SK-N-SH (cell line): ENCODE data around the gene AGRN. TPM values are rescaled to one million over a fixed set of nuclear protein-coding genes. Genes with fewer than 3 reads are reported as not detected.
A peak's percentile ranks its signal among the peaks of the same experiment; 100 is the strongest.

ENCODE experiments used
- CTCF ChIA-PET: fragments of 300-600, 350-600 bp; formaldehyde crosslinking; extraction: SDS; loops from one replicate; lab custom pipeline; 2021; lab: Yijun Ruan, JAX
- POLR2A ChIA-PET: fragments of 350-600 bp; sonication (Branson Sonifier 250); formaldehyde crosslinking; extraction: SDS; loops from one replicate; lab custom pipeline; 2020; ENCODE audit warnings: antibody characterized with exemption, inconsistent platforms; lab: Yijun Ruan, JAX
- DNase-seq: peaks from one replicate; pipeline ENCODE4 v3.0.0; 2012
- H2AFZ ChIP-seq: fragments of 200-600 bp; sonication (generic); 2 replicates; pipeline ENCODE4 v1.8.1; 2016; ENCODE audit warnings: antibody characterized with exemption, mild to moderate bottlenecking, low read depth
- H3F3A ChIP-seq: fragments of 200-600 bp; sonication (generic); replicated peaks from 2 replicates; pipeline ENCODE3; 2016; ENCODE audit warnings: antibody characterized with exemption, mild to moderate bottlenecking; ENCODE audit not compliant: insufficient read depth
- H3K27ac ChIP-seq, 2 experiments: fragments of 200-500 bp in 1 of 2; fragments of 200-600 bp in 1 of 2; sonication (Bioruptor generic) in 1 of 2; sonication (generic), shearing (Covaris generic) in 1 of 2; 2 replicates each; pipeline versions ENCODE4 v1.5.1 to v1.6.1; 2014 to 2016; ENCODE audit warnings: low read depth in 2 of 2, inconsistent platforms in 1 of 2, low read length in 1 of 2, mild to moderate bottlenecking in 1 of 2, mixed read lengths in 1 of 2
- H3K27me3 ChIP-seq: fragments of 200-600 bp; sonication (generic), shearing (Covaris generic); 2 replicates; pipeline ENCODE4 v1.6.1; 2016; ENCODE audit warnings: mixed run types; ENCODE audit not compliant: insufficient read depth
- H3K36me3 ChIP-seq, 2 experiments: fragments of 200-500 bp in 1 of 2; fragments of 200-600 bp in 1 of 2; sonication (Bioruptor generic) in 1 of 2; sonication (generic) in 1 of 2; replicated peaks in 1 of 2; 2 replicates each; pipeline versions ENCODE3 to v1.5.1; 2014 to 2016; ENCODE audit warnings: low read length in 1 of 2, mild to moderate bottlenecking in 1 of 2; ENCODE audit not compliant: insufficient read depth in 2 of 2, control insufficient read depth in 1 of 2
- H3K4me1 ChIP-seq, 2 experiments: fragments of 200-500 bp in 1 of 2; fragments of 200-600 bp in 1 of 2; sonication (Bioruptor generic) in 1 of 2; sonication (generic), shearing (Covaris generic) in 1 of 2; 2 replicates each; pipeline versions ENCODE4 v1.5.1 to v1.6.1; 2014 to 2016; ENCODE audit warnings: low read depth in 1 of 2, low read length in 1 of 2, mixed run types in 1 of 2; ENCODE audit not compliant: insufficient read depth in 2 of 2, control insufficient read depth in 1 of 2
- H3K4me2 ChIP-seq: fragments of 200-600 bp; sonication (generic), shearing (Covaris generic); 2 replicates; pipeline ENCODE4 v1.6.1; 2017; ENCODE audit warnings: mixed run types
- H3K4me3 ChIP-seq, 2 experiments: fragments of 200-500 bp in 1 of 2; fragments of 200-600 bp in 1 of 2; sonication (Bioruptor generic) in 1 of 2; sonication (generic), shearing (Covaris generic) in 1 of 2; 2 replicates each; pipeline versions ENCODE4 v1.5.1 to v1.8.1; 2014 to 2016; ENCODE audit warnings: low read depth in 2 of 2, inconsistent platforms in 1 of 2, low read length in 1 of 2, mild to moderate bottlenecking in 1 of 2, mixed read lengths in 1 of 2, moderate library complexity in 1 of 2
- H3K79me2 ChIP-seq: fragments of 200-600 bp; sonication (generic); 2 replicates; pipeline ENCODE4 v1.8.1; 2017; ENCODE audit warnings: mild to moderate bottlenecking; ENCODE audit not compliant: insufficient read depth
- H3K9ac ChIP-seq: fragments of 200-600 bp; sonication (generic); 2 replicates; pipeline ENCODE4 v1.6.1; 2017; ENCODE audit warnings: mixed run types
- H3K9me2 ChIP-seq: fragments of 200-600 bp; sonication (generic); 2 replicates; pipeline ENCODE4 v1.6.1; 2017; ENCODE audit warnings: mixed run types
- H3K9me3 ChIP-seq: fragments of 200-600 bp; sonication (generic); 2 replicates; pipeline ENCODE4 v1.6.1; 2017; ENCODE audit warnings: mixed run types, mild to moderate bottlenecking, moderate library complexity
- H4K20me1 ChIP-seq: fragments of 200-600 bp; sonication (generic); 2 replicates; pipeline ENCODE4 v1.6.1; 2017; ENCODE audit warnings: mild to moderate bottlenecking, mixed run types; ENCODE audit not compliant: insufficient read depth
- CHD2 ChIP-seq: fragments of 150-350 bp; IDR thresholded peaks from 2 replicates; pipeline ENCODE4 v1.6.1; 2018; ENCODE audit warnings: low read length; ENCODE audit not compliant: partially characterized antibody
- ELF1 ChIP-seq: IDR thresholded peaks from 2 replicates; pipeline ENCODE4 v1.4.0; 2012
- EP300 ChIP-seq, 2 experiments: IDR thresholded peaks; 2 replicates each; pipeline versions ENCODE4 v1.4.0 to v1.6.1; 2012; ENCODE audit warnings: borderline replicate concordance in 1 of 2, low read depth in 1 of 2, low read length in 1 of 2
- FOXJ3 ChIP-seq: sonication (generic); formaldehyde crosslinking; IDR thresholded peaks from 2 replicates; pipeline ENCODE4 v1.5.1; 2020; ENCODE audit warnings: mild to moderate bottlenecking, missing genetic modification reagents
- FOXM1 ChIP-seq: IDR thresholded peaks from 2 replicates; pipeline ENCODE4 v1.4.0; 2012; ENCODE audit warnings: low read depth, mild to moderate bottlenecking
- GABPA ChIP-seq: IDR thresholded peaks from 2 replicates; pipeline ENCODE4 v1.4.0; 2012; ENCODE audit warnings: low read depth, mild to moderate bottlenecking
- GATA2 ChIP-seq: sonication (generic); formaldehyde crosslinking; IDR thresholded peaks from 2 replicates; pipeline ENCODE4 v1.5.0; 2020; ENCODE audit warnings: mild to moderate bottlenecking, missing genetic modification reagents
- JUND ChIP-seq: IDR thresholded peaks from 2 replicates; pipeline ENCODE4 v1.4.0; 2012
- MXI1 ChIP-seq: IDR thresholded peaks from 2 replicates; pipeline ENCODE4 v1.6.1; 2012; ENCODE audit warnings: mild to moderate bottlenecking, low read depth, low read length, improper control_type of control experiment
- NFIC ChIP-seq: IDR thresholded peaks from 2 replicates; pipeline ENCODE4 v1.4.0; 2012; ENCODE audit warnings: borderline replicate concordance
- POLR2AphosphoS5 ChIP-seq: IDR thresholded peaks from 2 replicates; pipeline ENCODE4 v1.6.1; 2012; ENCODE audit warnings: low read depth, low read length
- RAD21 ChIP-seq: IDR thresholded peaks from 2 replicates; pipeline ENCODE4 v1.6.1; 2012; ENCODE audit warnings: mild to moderate bottlenecking, low read length
- RFX5 ChIP-seq: IDR thresholded peaks from 2 replicates; pipeline ENCODE4 v1.6.1; 2012; ENCODE audit warnings: mild to moderate bottlenecking, improper control_type of control experiment, low read length
- RXRA ChIP-seq: IDR thresholded peaks from 2 replicates; pipeline ENCODE4 v1.4.0; 2012; ENCODE audit warnings: low read depth, mild to moderate bottlenecking, borderline replicate concordance
- TCF12 ChIP-seq: IDR thresholded peaks from 2 replicates; pipeline ENCODE4 v1.4.0; 2012
- WGBS: methylation state at CpG from one replicate; pipeline ENCODE4 v1.1.6; 2017; ENCODE audit warnings: low lambda C conversion rate; 5-methylcytosine and 5-hydroxymethylcytosine counted together
- polyA plus RNA-seq, 3 experiments: library from polyadenylated mRNA; depleted of rRNA; stranded (reverse); fragments of >200 nt; gene quantifications; 2 replicates each; pipeline ENCODE4 v1.2.3, GENCODE V29; 2012
- TF ChIP-seq, protein P1 (sequence below): fragments of 150-350 bp; IDR thresholded peaks from 2 replicates; pipeline ENCODE4 v1.6.1; 2016; ENCODE audit warnings: mild to moderate bottlenecking, low read depth, low read length
- TF ChIP-seq, protein P2 (sequence below): IDR thresholded peaks from 2 replicates; pipeline ENCODE4 v1.6.1; 2012; ENCODE audit warnings: mild to moderate bottlenecking, low read depth, low read length, moderate library complexity
- TF ChIP-seq, protein P3 (sequence below): IDR thresholded peaks from 2 replicates; pipeline ENCODE4 v1.4.0; 2012; ENCODE audit warnings: low read depth

The AGRN gene
- polyA plus RNA-seq, 1 of the 3 experiments (the other 2 are of a cell fraction): 31.6 TPM

DNA sequence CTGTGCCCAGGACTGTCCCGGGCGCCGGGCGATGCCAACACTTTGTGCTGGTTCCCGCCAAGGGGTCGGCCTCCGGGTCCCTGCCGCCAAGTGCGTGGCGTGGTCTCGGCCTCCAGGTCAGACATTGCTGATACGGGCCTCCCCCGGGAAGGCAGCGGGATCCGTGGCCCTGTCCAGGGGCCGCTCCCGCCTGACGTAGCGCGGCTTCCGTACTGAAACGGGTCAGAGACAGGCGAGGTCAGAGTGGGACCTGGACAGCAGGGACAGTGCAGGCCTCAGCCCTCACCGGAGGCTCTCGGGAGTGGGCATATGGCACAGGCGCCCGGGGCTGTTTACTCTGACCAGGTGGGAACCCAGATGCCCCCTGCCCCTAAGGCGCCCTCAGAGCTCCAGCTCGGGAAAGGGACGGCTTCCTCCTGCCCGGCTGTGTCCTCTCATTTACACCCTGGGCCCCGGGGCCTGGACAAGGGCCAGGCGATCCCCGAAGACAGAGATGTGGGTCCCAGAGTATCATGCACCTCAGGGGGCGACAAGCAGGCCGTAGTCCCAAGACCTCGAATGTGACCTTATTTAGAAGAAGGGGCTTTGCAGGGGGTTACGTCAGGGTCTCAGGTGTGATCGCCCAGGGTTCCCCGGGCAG is 63.0 kb downstream of the AGRN start:
- Histone ChIP-seq H3K9me3 (no peaks in the 10 kb centered on the region), H3K27ac (no peak overlapping the region), H3K4me2 (no peak overlapping the region), H3K9ac (no peak overlapping the region), H3K79me2 (no peaks in the 10 kb centered on the region), H3K27me3 (no peaks in the 10 kb centered on the region), H3K4me3 (no peak overlapping the region)
- TF ChIP-seq, protein P1, sequence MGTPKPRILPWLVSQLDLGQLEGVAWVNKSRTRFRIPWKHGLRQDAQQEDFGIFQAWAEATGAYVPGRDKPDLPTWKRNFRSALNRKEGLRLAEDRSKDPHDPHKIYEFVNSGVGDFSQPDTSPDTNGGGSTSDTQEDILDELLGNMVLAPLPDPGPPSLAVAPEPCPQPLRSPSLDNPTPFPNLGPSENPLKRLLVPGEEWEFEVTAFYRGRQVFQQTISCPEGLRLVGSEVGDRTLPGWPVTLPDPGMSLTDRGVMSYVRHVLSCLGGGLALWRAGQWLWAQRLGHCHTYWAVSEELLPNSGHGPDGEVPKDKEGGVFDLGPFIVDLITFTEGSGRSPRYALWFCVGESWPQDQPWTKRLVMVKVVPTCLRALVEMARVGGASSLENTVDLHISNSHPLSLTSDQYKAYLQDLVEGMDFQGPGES: no peak
- no peak for TF ChIP-seq GATA2 (CRISPR knock-in tag)
- no peak for TF ChIP-seq CHD2
- TF ChIP-seq POLR2AphosphoS5: no peak
- TF ChIP-seq, protein P2, sequence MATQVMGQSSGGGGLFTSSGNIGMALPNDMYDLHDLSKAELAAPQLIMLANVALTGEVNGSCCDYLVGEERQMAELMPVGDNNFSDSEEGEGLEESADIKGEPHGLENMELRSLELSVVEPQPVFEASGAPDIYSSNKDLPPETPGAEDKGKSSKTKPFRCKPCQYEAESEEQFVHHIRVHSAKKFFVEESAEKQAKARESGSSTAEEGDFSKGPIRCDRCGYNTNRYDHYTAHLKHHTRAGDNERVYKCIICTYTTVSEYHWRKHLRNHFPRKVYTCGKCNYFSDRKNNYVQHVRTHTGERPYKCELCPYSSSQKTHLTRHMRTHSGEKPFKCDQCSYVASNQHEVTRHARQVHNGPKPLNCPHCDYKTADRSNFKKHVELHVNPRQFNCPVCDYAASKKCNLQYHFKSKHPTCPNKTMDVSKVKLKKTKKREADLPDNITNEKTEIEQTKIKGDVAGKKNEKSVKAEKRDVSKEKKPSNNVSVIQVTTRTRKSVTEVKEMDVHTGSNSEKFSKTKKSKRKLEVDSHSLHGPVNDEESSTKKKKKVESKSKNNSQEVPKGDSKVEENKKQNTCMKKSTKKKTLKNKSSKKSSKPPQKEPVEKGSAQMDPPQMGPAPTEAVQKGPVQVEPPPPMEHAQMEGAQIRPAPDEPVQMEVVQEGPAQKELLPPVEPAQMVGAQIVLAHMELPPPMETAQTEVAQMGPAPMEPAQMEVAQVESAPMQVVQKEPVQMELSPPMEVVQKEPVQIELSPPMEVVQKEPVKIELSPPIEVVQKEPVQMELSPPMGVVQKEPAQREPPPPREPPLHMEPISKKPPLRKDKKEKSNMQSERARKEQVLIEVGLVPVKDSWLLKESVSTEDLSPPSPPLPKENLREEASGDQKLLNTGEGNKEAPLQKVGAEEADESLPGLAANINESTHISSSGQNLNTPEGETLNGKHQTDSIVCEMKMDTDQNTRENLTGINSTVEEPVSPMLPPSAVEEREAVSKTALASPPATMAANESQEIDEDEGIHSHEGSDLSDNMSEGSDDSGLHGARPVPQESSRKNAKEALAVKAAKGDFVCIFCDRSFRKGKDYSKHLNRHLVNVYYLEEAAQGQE: no peak
- TF ChIP-seq, protein P3, sequence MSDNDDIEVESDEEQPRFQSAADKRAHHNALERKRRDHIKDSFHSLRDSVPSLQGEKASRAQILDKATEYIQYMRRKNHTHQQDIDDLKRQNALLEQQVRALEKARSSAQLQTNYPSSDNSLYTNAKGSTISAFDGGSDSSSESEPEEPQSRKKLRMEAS: no peak
- no peak for TF ChIP-seq MXI1
- TF ChIP-seq FOXM1: no peak
- no peak for TF ChIP-seq ELF1
- no peak for TF ChIP-seq RAD21
- TF ChIP-seq JUND: no peak
- no peak for TF ChIP-seq RFX5
- no peak for TF ChIP-seq EP300 (IDR thresholded peaks at IDR 0.05; ENCODE audit: borderline replicate concordance in 1 of 2, low read depth in 1 of 2, low read length in 1 of 2)
- TF ChIP-seq NFIC: no peak
- no peak for TF ChIP-seq GABPA
- TF ChIP-seq RXRA: no peak
- no peak for TF ChIP-seq FOXJ3 (CRISPR knock-in tag)
- no peak for TF ChIP-seq TCF12
- TF ChIP-seq, all 33 proteins: peak for 0
- DNase-seq: peak; percentile 24
- Histone ChIP-seq H3F3A (no peaks in the 10 kb centered on the region), H4K20me1 (no peaks in the 10 kb centered on the region), H3K9me2 (no peaks in the 10 kb centered on the region), H2AFZ (no peak overlapping the region), H3K4me1 (peaks cover 4 to 18% of the 10 kb centered on the region in 2 experiments; a peak in 2 of 4 replicates), H3K36me3 (no peaks in the 10 kb centered on the region)
- 96% methylated on average over 11 of the region's 40 CpGs for WGBS
- ChIA-PET CTCF (no interaction called here), POLR2A (no interaction called here)
